ENCODE measurements around the gene DNAAF5. TPM values are rescaled to one million over a fixed set of nuclear protein-coding genes. Genes with fewer than 3 reads are reported as not detected.

The DNAAF5 gene
- total RNA-seq, 2 donors from 2014 or later: 17.9 to 46.5 TPM

DNA sequence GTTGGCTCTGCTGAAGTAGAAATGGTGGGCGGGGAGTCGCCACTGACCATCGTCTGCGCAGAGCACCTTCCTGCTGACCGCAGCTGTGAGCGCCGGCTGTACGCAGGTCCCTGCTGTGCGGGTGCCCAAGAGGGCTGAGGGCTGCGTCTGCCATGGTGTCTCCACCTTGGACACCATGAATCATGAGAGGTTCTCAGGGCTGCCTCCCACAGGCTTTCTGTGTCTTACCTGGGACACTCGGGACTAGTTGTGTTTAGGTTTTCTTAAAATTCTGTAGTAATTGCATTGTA is 45.5 kb downstream of the DNAAF5 start:
- Histone ChIP-seq H3K27me3 (no peaks in the 10 kb centered on the region), H3K4me1 (peaks cover 29% of the 10 kb centered on the region), H3K4me3 (no peak overlapping the region), H3K36me3 (replicated peaks in 1 of 2; ENCODE audit: insufficient read depth in 1 of 2, low read depth in 2 of 2) (peaks cover 0 to 2% of the 10 kb centered on the region in 2 donors), H3K27ac (peak overlapping the region in 3 of 4 donors; percentile 81 to 92 (median 89)), H3K9me3 (no peaks in the 10 kb centered on the region)
- no peak for ATAC-seq
- DNase-seq: no peak
- TF ChIP-seq POLR2A (IDR thresholded peaks at IDR 0.05): no peak
- TF ChIP-seq, protein P1, sequence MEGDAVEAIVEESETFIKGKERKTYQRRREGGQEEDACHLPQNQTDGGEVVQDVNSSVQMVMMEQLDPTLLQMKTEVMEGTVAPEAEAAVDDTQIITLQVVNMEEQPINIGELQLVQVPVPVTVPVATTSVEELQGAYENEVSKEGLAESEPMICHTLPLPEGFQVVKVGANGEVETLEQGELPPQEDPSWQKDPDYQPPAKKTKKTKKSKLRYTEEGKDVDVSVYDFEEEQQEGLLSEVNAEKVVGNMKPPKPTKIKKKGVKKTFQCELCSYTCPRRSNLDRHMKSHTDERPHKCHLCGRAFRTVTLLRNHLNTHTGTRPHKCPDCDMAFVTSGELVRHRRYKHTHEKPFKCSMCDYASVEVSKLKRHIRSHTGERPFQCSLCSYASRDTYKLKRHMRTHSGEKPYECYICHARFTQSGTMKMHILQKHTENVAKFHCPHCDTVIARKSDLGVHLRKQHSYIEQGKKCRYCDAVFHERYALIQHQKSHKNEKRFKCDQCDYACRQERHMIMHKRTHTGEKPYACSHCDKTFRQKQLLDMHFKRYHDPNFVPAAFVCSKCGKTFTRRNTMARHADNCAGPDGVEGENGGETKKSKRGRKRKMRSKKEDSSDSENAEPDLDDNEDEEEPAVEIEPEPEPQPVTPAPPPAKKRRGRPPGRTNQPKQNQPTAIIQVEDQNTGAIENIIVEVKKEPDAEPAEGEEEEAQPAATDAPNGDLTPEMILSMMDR (IDR thresholded peaks at IDR 0.05): no peak
- intact Hi-C loops (cut with DNase I): no loop called here
- WGBS, 2 donors: 86 to 89% methylated on average over 11 of the region's 11 CpGs

DNA sequence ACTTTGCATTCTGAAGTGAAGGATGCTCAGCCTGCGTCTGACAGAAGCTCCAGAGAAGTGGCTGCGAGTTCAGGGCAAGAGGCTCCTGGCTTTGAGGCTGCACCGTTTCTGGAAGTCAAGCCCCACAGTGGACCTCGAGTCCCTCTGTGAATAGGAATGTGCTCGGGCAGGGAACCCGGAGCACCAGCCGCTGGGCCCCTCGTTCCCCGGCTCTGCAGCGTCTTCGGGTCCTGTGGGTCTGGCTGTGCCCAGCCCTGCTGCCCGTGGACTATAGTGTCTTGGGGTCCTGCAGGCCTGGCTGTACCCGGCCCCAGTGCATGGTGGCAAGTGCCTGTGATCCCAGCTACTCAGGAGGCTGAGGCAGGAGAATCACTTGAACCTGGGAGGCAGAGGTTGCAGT is 45.9 kb downstream of the DNAAF5 start:
- peak overlapping the region in 3 of 4 donors; percentile 81 to 92 (median 89) for H3K27ac ChIP-seq
- 93 to 94% methylated on average over 3 to 13 of the region's 13 CpGs for WGBS, 2 donors
- TF ChIP-seq, protein P1 (IDR thresholded peaks at IDR 0.05): no peak
- no peak for TF ChIP-seq POLR2A (IDR thresholded peaks at IDR 0.05)
- ATAC-seq (no peak), DNase-seq (no peak)
- no peaks in the 10 kb centered on the region for H3K27me3 ChIP-seq
- no peaks in the 10 kb centered on the region for H3K9me3 ChIP-seq
- intact Hi-C loops (cut with DNase I): no loop called here
- H3K36me3 ChIP-seq (replicated peaks in 1 of 2; ENCODE audit: insufficient read depth in 1 of 2, low read depth in 2 of 2): peaks cover 0 to 2% of the 10 kb centered on the region in 2 donors
- H3K4me1 ChIP-seq: peaks cover 29% of the 10 kb centered on the region
- H3K4me3 ChIP-seq: no peak overlapping the region

DNA sequence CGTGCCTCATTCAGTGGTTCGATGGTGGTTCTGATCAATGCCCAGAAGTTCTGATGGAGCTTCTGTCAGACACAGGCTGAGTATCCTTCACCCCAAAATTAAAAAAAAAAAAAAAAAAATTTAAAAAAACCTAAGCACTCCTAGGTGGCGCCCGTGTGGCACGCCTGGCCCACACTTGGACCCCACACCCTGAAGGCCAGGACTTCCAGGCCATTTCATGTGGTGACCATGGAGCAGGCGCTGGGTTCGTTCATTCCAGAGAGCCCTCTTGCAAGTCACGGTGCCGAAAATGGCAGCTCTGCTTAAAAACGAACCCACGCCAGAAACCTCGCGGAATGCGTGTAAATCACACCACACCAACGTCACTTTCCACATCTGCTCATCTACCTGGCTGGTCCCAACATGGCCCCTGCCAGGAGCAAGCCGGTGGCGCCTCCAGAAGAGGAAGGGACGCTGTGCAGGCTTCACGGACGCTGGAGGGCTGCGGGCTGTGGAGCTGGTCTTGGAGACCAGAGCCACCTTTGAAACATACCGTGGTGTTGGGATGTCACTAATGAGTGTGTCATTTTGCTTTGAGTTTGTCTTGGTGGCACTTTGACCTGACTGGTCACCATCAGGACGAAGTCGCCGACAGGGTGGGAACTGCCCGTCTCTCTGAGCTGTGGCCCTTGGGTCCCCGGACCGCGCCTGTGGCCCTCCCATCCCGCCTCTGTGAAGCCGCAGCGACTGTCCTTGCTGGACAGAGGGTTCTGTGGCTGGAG is 46.5 kb downstream of the DNAAF5 start:
- 94 to 96% methylated on average over 23 to 32 of the region's 32 CpGs for WGBS, 2 donors
- H3K4me1 ChIP-seq: peaks cover 29% of the 10 kb centered on the region
- no peak for DNase-seq
- no peaks in the 10 kb centered on the region for H3K27me3 ChIP-seq
- peaks cover 0 to 2% of the 10 kb centered on the region in 2 donors for H3K36me3 ChIP-seq (replicated peaks in 1 of 2; ENCODE audit: insufficient read depth in 1 of 2, low read depth in 2 of 2)
- intact Hi-C loops (cut with DNase I): no loop called here
- TF ChIP-seq, protein P1 (IDR thresholded peaks at IDR 0.05): no peak
- no peak for TF ChIP-seq POLR2A (IDR thresholded peaks at IDR 0.05)
- ATAC-seq: no peak
- no peak overlapping the region for H3K4me3 ChIP-seq
- H3K9me3 ChIP-seq: no peaks in the 10 kb centered on the region
- H3K27ac ChIP-seq: no peak overlapping the region

DNA sequence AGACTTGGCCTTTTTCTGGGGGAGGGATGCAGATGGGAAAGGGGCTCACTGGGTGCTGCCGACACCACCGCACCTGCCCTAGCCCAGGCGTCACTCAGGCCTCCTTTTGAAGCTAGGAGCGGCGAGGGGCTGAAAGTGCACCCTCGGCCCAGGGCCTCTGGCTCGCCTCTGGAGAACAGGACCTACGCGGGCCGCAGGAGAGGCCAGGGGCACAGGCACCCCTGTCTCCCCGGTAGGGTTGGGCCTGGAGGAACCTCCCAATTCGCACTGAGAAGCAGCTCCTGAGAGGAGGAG is 47.1 kb downstream of the DNAAF5 start:
- Histone ChIP-seq H3K27me3 (no peaks in the 10 kb centered on the region), H3K27ac (no peak overlapping the region), H3K36me3 (replicated peaks in 1 of 2; ENCODE audit: insufficient read depth in 1 of 2, low read depth in 2 of 2) (peaks cover 0 to 2% of the 10 kb centered on the region in 2 donors), H3K4me3 (no peak overlapping the region), H3K9me3 (no peaks in the 10 kb centered on the region), H3K4me1 (peaks cover 29% of the 10 kb centered on the region)
- TF ChIP-seq, protein P1 (IDR thresholded peaks at IDR 0.05): no peak
- TF ChIP-seq POLR2A (IDR thresholded peaks at IDR 0.05): no peak
- WGBS, 2 donors: 94% methylated on average over 9 of the region's 12 CpGs; no CpG with 5 or more reads in 1 of the 2 donors
- no peak for DNase-seq
- intact Hi-C loops (cut with DNase I): no loop called here
- no peak for ATAC-seq

Data from body of pancreas (tissue), 4 donors.